Measurements from ENCODE around the gene IQSEC1.

IQSEC1 gene

GRCh38 chr3:13022348-13023234 lies 50.6 kb downstream of the IQSEC1 start:
- Histone ChIP-seq H3K4me3 (ENCODE audit: control insufficient read depth in 1 of 7, extremely low read depth in 1 of 7, insufficient read depth in 4 of 7, low read depth in 2 of 7, low read length in 6 of 7) (no peak overlapping the region), H3K36me3 (ENCODE audit: control insufficient read depth in 4 of 4, insufficient read depth in 4 of 4, low read length in 3 of 4) (no peaks in the 10 kb centered on the region), H3K27me3 (replicated peaks in 2 of 5; ENCODE audit: control insufficient read depth in 4 of 5, insufficient read depth in 5 of 5, low read length in 4 of 5) (no peaks in the 10 kb centered on the region), H3K4me1 (ENCODE audit: control extremely low read depth in 1 of 4, control insufficient read depth in 4 of 4, insufficient read depth in 4 of 4, low read length in 3 of 4) (peaks cover 5 to 28% (median 12%) of the 10 kb centered on the region in 4 experiments), H3K27ac (ENCODE audit: insufficient read depth in 1 of 2, low read depth in 1 of 2, low read length in 2 of 2, poor library complexity in 1 of 2, severe bottlenecking in 2 of 2) (no peak overlapping the region), H3K9me3 (ENCODE audit: control extremely low read depth in 1 of 5, control insufficient read depth in 4 of 5, insufficient read depth in 2 of 5, low read depth in 1 of 5, low read length in 4 of 5) (no peaks in the 10 kb centered on the region)
- DNase-seq: no peak
- WGBS (ENCODE audit: insufficient coverage): 92% methylated on average over 15 of the region's 20 CpGs
- ChIA-PET CTCF (interaction anchor here (0.8 to 1.0 kb wide), 2 partner anchors 25 to 39 kb away, joined by 3 read pairs; no protein-coding TSS in a partner anchor), POLR2A (no interaction called here)

GRCh38 chr3:13021141-13022114 lies 51.8 kb downstream of the IQSEC1 start:
- Histone ChIP-seq H3K4me3 (ENCODE audit: control insufficient read depth in 1 of 7, extremely low read depth in 1 of 7, insufficient read depth in 4 of 7, low read depth in 2 of 7, low read length in 6 of 7) (no peak overlapping the region), H3K36me3 (ENCODE audit: control insufficient read depth in 4 of 4, insufficient read depth in 4 of 4, low read length in 3 of 4) (no peaks in the 10 kb centered on the region), H3K27me3 (replicated peaks in 2 of 5; ENCODE audit: control insufficient read depth in 4 of 5, insufficient read depth in 5 of 5, low read length in 4 of 5) (no peaks in the 10 kb centered on the region), H3K9me3 (ENCODE audit: control extremely low read depth in 1 of 5, control insufficient read depth in 4 of 5, insufficient read depth in 2 of 5, low read depth in 1 of 5, low read length in 4 of 5) (no peaks in the 10 kb centered on the region), H3K27ac (ENCODE audit: insufficient read depth in 1 of 2, low read depth in 1 of 2, low read length in 2 of 2, poor library complexity in 1 of 2, severe bottlenecking in 2 of 2) (peak overlapping the region in 1 of 2 experiments; percentile 21), H3K4me1 (ENCODE audit: control extremely low read depth in 1 of 4, control insufficient read depth in 4 of 4, insufficient read depth in 4 of 4, low read length in 3 of 4) (peaks cover 5 to 39% (median 24%) of the 10 kb centered on the region in 4 experiments)
- ChIA-PET CTCF (interaction anchor here (1.1 kb wide), 1 partner anchor 11 kb away, joined by 3 read pairs; no protein-coding TSS in a partner anchor), POLR2A (interaction anchor here (0.7 kb wide), 1 partner anchor 314 kb away, joined by 5 read pairs; no protein-coding TSS in a partner anchor)
- 90% methylated on average over 27 of the region's 32 CpGs for WGBS (ENCODE audit: insufficient coverage)
- DNase-seq: peak in 2 of 3 donors; percentile 39 to 57

- DNase-seq: no peak
- ChIA-PET POLR2A (no interaction called here), CTCF (interaction anchor here (1.4 kb wide), 1 partner anchor 28 kb away, joined by 3 read pairs; no protein-coding TSS in a partner anchor)
- no peak overlapping the region for H3K27ac ChIP-seq (ENCODE audit: insufficient read depth in 1 of 2, low read depth in 1 of 2, low read length in 2 of 2, poor library complexity in 1 of 2, severe bottlenecking in 2 of 2)
- no peak overlapping the region for H3K4me3 ChIP-seq (ENCODE audit: control insufficient read depth in 1 of 7, extremely low read depth in 1 of 7, insufficient read depth in 4 of 7, low read depth in 2 of 7, low read length in 6 of 7)
- peaks cover 5 to 51% (median 36%) of the 10 kb centered on the region in 4 experiments for H3K4me1 ChIP-seq (ENCODE audit: control extremely low read depth in 1 of 4, control insufficient read depth in 4 of 4, insufficient read depth in 4 of 4, low read length in 3 of 4)
- H3K9me3 ChIP-seq (ENCODE audit: control extremely low read depth in 1 of 5, control insufficient read depth in 4 of 5, insufficient read depth in 2 of 5, low read depth in 1 of 5, low read length in 4 of 5): no peaks in the 10 kb centered on the region
- no peaks in the 10 kb centered on the region for H3K27me3 ChIP-seq (replicated peaks in 2 of 5; ENCODE audit: control insufficient read depth in 4 of 5, insufficient read depth in 5 of 5, low read length in 4 of 5)
- 100% methylated on average over 2 of the region's 6 CpGs for WGBS (ENCODE audit: insufficient coverage)
- no peaks in the 10 kb centered on the region for H3K36me3 ChIP-seq (ENCODE audit: control insufficient read depth in 4 of 4, insufficient read depth in 4 of 4, low read length in 3 of 4)
Observed at GRCh38 chr3:13020159-13020750, 53.0 kb downstream of the IQSEC1 start.

DNA sequence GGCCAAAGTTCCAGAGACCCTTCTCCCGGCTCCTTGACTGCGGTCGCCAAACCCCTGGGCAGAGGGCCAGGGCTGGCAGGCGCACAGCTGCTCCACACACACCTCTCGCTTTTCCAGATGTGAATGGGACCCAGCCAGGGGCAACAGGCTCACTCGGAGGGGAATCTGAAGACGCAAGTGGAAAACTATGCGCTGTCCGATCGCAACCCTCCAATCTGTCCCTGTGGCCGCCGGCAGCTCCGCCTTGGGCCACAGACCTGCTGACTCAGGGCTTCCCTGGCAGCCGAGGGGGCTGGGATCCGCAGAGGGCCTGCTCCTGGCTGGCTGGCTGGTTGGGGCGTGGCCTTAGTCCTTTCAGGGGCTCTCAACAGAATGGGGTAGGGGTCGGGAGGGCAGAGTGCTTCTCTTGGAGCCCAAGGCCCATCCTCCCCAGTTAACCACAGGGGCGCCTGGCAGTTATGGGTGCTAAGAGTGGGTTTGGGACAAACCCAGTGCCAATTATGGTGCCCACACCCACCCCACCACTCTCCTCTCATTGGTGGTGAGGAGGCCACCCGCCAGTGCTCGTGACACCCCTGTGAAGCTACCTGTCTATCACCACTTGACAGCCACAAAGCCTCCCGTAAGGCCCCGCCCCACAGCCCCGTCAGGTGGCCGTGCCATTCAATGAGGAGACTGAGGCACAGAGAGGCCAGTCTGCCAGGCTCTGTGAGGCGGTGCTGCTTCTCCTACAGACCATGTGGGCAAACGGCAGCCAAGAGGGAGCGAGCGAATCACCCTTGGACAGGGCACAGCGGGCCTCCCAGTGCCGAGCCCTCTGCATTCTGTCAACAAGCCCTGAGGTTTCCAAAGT lies 53.8 kb downstream of the IQSEC1 start:
- WGBS (ENCODE audit: insufficient coverage): 93% methylated on average over 25 of the region's 30 CpGs

GRCh38 chr3:13018561-13019242 lies 54.5 kb downstream of the IQSEC1 start:
- WGBS (ENCODE audit: insufficient coverage): 96% methylated on average over 11 of the region's 15 CpGs
- ChIA-PET POLR2A (no interaction called here), CTCF (interaction anchor here (1.0 to 2.8 kb wide), 4 partner anchors 9 to 73 kb away, joined by 3 to 8 read pairs (median 4); no protein-coding TSS in a partner anchor)
- no peak for DNase-seq
- no peak overlapping the region for H3K27ac ChIP-seq (ENCODE audit: insufficient read depth in 1 of 2, low read depth in 1 of 2, low read length in 2 of 2, poor library complexity in 1 of 2, severe bottlenecking in 2 of 2)
- H3K4me3 ChIP-seq (ENCODE audit: control insufficient read depth in 1 of 7, extremely low read depth in 1 of 7, insufficient read depth in 4 of 7, low read depth in 2 of 7, low read length in 6 of 7): no peak overlapping the region
- no peaks in the 10 kb centered on the region for H3K36me3 ChIP-seq (ENCODE audit: control insufficient read depth in 4 of 4, insufficient read depth in 4 of 4, low read length in 3 of 4)
- H3K4me1 ChIP-seq (ENCODE audit: control extremely low read depth in 1 of 4, control insufficient read depth in 4 of 4, insufficient read depth in 4 of 4, low read length in 3 of 4): peaks cover 6 to 66% (median 51%) of the 10 kb centered on the region in 4 experiments
- no peaks in the 10 kb centered on the region for H3K27me3 ChIP-seq (replicated peaks in 2 of 5; ENCODE audit: control insufficient read depth in 4 of 5, insufficient read depth in 5 of 5, low read length in 4 of 5)
- H3K9me3 ChIP-seq (ENCODE audit: control extremely low read depth in 1 of 5, control insufficient read depth in 4 of 5, insufficient read depth in 2 of 5, low read depth in 1 of 5, low read length in 4 of 5): no peaks in the 10 kb centered on the region

More for the DNA sequence above, 53.8 kb downstream of the IQSEC1 start:
- Histone ChIP-seq H3K27ac (ENCODE audit: insufficient read depth in 1 of 2, low read depth in 1 of 2, low read length in 2 of 2, poor library complexity in 1 of 2, severe bottlenecking in 2 of 2) (no peak overlapping the region), H3K4me3 (ENCODE audit: control insufficient read depth in 1 of 7, extremely low read depth in 1 of 7, insufficient read depth in 4 of 7, low read depth in 2 of 7, low read length in 6 of 7) (no peak overlapping the region), H3K27me3 (replicated peaks in 2 of 5; ENCODE audit: control insufficient read depth in 4 of 5, insufficient read depth in 5 of 5, low read length in 4 of 5) (no peaks in the 10 kb centered on the region), H3K36me3 (ENCODE audit: control insufficient read depth in 4 of 4, insufficient read depth in 4 of 4, low read length in 3 of 4) (no peaks in the 10 kb centered on the region), H3K9me3 (ENCODE audit: control extremely low read depth in 1 of 5, control insufficient read depth in 4 of 5, insufficient read depth in 2 of 5, low read depth in 1 of 5, low read length in 4 of 5) (no peaks in the 10 kb centered on the region), H3K4me1 (ENCODE audit: control extremely low read depth in 1 of 4, control insufficient read depth in 4 of 4, insufficient read depth in 4 of 4, low read length in 3 of 4) (peaks cover 5 to 59% (median 44%) of the 10 kb centered on the region in 4 experiments)
- ChIA-PET POLR2A (no interaction called here), CTCF (interaction anchor here (1.4 to 2.8 kb wide), 2 partner anchors 11 to 28 kb away, joined by 3 to 8 read pairs; no protein-coding TSS in a partner anchor)
- no peak for DNase-seq
